Measurements from ENCODE around the gene GRM4.

The GRM4 gene

DNA sequence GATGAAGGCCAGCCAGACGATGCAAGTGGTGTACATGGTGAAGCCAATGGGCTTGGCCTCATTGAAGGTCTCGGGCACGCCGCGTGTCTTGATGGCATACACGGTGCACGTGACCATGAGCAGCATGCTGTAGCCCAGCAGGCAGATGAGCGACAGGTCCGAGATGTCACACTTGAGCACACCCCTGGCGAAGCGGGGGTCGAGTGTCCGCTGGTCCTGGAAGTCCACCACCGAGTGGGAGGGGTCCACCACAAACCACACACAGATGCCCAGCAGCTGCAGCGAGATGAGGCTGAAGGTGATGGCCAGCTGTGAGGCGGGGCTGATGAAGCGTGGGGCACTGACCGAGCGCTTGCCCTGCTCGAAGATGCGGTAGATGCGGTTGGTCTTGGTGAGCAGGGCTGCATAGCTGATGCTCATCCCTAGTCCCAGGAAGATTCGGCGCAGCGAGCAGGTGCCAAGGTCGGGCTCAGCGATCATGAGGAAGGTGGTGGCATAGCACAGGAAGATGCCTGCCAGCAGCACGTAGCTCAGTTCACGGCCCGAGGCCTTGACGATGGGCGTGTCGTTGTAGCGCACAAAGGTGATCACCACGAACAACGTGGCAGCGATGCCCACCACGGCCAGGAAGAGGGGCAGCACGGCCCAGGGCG is 110.1 kb downstream of the GRM4 start:
- H3K4me3 ChIP-seq (ENCODE audit: low read depth, low read length), result no peak overlapping the region
- no peak for DNase-seq (ENCODE audit: low read depth)

DNA sequence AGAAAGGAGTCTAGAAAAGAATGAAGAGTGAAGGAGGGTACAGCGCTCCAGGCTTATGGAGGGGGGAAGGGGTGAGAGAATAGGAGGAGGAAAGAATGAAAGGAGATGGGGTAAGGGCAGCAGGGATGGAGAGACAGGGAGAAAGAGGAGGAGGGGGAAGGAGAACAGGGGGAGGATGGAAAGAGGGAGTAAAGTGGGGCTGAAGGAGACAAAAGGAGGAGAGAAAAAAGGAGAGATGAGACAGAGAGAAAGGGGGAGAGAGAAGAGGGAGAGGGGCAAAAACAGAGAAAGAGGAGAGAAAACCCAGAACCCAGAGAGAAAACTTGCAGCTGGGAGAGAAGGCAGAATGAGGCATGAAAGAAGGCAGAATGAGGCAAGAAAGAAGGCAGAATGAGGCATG is 110.7 kb downstream of the GRM4 start:
- DNase-seq (ENCODE audit: low read depth), result no peak
- H3K4me3 ChIP-seq (ENCODE audit: low read depth, low read length), result no peak overlapping the region

DNA sequence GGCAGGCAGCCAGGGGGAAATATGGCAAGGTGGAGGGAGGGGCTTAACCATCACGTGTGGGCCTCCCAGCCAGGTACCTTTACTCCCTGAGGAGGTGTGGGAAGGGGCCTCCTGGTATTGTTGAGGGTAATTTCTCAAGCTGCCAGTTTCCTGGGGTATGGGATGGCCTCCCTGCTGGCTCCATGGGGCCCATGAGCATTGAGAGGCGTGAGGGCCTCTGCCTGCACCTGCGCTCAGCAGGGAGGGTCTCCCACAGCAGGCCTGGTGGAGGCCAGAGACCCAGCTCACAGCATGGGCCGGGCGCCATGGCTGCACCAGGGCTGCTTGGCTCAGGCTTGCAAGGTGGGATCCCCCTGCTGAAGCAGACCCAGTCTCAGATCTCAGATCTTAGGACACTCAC is 113.0 kb downstream of the GRM4 start:
- no peak overlapping the region for H3K4me3 ChIP-seq (ENCODE audit: low read depth, low read length)
- no peak for DNase-seq (ENCODE audit: low read depth)

DNA sequence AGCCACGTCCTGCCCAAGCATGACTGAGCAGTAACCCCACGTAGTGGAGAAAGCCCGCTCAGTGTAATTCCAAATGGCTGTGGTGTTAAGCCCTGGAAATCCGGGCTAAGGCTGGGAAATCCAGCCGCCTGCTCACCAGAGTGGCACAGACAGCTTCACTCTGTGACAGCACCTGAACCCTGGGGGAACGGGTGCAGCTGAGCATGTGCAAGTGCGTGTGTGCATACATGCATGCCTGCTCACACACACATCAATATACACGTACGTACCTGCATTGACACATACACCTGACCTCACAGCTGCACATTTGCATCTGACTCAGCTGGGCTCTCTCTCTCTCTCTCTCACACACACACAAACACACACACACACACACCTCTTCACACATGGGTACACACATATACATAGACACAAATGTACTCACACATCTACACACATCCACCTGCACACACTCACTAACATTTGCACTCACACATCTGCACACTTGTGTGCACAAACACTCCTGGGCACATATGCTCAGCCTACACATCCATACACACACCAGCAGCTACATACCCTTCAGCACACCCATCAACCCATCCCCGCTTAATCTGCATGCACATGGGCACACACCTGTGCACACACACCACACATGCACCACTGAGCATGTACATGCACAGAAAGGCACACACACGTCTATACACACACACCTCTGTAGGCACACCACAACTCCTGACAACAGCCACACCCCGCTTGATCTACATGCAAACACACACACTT is 114.1 kb downstream of the GRM4 start:
- no peak for DNase-seq (ENCODE audit: low read depth)
- H3K4me3 ChIP-seq (ENCODE audit: low read depth, low read length), result no peak overlapping the region

DNA sequence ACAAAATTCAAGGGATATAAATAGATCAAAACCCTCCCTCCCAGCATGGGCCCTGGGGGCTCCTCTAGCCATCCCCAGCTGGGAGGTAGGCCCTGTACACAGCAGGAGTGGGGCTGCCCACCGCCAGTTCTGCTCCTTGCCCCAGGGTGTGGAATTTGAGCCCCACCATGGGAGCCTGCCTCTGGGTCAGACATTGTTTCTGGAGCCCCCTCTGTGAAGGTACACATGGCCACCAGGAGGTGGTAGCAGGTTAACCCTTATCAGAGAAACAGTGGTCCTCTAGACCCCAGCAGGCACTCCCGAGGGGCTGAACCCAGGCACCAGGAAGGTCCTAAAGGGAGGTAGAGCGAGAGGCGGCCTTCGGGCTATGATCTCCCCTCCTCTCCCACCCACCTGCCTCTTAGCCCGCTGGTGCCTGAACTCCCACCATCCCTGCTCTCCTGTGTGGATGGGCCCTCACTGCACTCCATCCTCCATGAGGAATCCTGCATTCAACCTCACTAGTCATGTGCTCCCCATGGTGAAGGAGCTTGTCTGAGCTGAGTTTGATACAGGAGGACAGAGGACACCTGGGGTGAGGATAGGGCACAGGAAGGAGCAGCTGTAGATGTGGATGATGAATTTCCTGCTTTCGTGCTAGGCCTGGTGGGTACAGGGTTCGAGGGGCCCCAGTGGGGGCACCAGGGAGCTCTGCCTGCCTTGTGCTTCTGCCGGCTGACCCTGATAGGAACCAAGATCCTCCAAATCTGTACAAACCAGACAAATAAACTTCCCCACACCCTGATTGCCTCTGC is 114.9 kb downstream of the GRM4 start:
- H3K4me3 ChIP-seq (ENCODE audit: low read depth, low read length), result no peak overlapping the region
- no peak for DNase-seq (ENCODE audit: low read depth)

DNA sequence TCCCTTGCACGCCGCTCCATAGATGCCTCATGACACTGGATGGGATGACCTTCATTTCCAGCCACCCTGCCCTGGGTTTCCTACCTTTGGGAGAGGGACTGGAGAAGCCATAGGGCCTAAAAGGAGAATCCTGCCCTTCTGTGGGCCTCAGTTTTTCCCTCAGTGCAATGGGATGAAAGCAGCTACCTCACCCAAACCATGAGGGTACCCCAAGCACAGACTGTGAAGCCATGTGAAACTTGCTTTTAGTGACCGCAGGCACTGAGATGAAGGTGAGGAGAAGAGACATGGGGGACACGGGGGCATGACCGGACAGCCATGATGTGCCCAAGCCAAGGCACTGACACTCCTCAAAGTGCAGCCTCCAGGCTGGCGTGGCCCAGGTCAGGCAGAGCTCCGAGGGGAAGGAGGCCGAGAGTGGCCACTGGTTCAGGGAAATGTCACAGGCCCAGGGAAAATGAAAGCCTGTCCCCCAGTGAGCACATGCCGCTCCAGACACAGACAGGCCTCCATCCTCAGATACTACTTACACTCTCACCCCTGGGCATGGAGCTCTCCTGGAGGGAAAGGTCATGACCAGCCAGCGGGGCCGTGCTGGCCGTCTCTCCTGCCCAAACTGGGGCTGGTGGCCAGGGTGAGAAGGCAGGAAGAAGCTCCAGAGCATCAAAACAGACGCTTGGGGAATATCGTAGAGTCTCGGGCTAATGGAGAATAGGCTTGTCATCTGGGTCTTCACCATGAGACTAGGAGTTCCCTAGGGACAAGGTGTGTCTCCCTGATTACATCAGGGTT is 116.2 kb downstream of the GRM4 start:
- DNase-seq (ENCODE audit: low read depth), result no peak
- H3K4me3 ChIP-seq (ENCODE audit: low read depth, low read length), result no peak overlapping the region

DNA sequence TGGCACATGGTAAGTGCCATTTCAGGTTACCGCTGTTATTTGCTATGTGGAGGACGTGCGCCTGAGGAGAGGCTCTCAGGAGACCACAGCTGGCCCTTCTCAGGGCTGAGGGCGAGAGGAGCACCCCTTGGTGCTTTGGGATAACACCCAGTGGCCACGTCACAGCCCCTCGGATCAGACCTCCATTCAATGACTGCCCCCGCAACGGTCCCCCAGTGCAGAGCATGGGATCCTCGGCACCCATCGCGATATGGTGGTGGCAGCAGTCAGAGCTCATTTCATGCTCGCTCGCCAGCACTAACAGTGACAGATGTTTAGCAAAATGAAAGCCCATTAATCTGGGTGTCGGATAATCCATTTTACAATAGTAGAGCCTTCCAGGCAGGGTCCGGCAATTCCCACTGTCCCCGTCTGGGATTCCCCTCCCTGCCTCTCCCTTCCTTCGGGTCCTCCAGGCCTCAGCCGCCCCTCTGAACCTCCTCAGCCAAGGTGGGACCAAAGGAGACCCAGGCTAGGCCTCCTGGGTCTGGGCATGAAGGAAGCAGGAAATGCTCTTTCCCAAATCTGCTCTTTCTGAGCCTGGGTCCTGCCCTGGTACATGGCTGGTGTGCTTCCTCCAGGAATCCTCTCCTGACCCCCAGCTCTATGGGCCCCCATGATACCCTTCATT is 117.1 kb downstream of the GRM4 start:
- DNase-seq (ENCODE audit: low read depth), result no peak
- H3K4me3 ChIP-seq (ENCODE audit: low read depth, low read length), result no peak overlapping the region

DNA sequence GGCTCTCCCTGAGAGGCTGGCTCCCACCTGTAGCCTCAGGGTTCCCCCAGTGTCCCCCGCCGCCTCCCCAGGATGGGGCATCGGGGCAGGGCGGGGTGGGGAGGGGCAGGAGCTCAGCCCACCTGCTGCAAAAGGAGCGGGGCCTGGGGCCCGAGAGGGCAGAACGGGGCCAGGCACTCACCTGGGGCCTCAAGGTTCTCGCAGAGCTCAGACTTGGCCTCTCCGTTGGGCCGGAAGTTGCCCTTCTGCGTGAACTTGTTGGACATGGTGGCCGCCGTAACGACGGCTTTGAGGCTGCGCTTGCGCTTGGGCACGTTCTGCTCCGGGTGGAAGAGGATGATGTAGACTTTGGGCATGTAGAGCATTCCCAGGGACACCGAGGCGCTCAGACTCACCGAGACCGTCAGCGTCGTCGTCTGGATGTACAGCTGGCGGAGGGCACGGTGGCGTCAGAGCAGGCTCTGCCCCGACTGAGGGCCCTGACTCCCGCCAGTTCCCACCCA is 117.9 kb downstream of the GRM4 start:
- no peak overlapping the region for H3K4me3 ChIP-seq (ENCODE audit: low read depth, low read length)
- DNase-seq (ENCODE audit: low read depth), result no peak

DNA sequence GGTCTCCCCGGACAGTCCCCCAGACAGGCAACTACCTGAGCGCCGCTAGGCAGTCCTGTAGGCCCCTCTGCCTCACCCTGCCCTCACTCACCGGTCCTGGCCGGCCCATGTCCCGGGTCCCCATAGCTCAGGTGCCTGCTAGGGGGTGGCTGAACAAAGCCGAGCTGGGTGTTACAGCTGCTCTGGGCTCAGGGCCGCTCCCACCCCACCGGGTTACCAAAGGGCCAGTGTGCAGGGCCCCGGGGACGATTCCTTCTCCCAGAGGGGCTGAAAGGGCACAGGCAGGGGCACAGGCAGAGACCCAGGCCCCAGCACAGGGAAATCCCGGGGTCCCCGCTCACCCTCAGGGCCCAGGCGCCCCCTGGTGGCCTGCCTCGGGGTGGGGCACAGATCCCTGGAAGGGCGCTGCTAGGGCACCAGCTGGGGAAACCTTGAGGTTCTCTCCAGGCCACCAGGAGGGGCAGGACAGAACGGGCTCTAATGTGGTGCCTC is 118.4 kb downstream of the GRM4 start:
- no peak for DNase-seq (ENCODE audit: low read depth)
- no peak overlapping the region for H3K4me3 ChIP-seq (ENCODE audit: low read depth, low read length)

DNA sequence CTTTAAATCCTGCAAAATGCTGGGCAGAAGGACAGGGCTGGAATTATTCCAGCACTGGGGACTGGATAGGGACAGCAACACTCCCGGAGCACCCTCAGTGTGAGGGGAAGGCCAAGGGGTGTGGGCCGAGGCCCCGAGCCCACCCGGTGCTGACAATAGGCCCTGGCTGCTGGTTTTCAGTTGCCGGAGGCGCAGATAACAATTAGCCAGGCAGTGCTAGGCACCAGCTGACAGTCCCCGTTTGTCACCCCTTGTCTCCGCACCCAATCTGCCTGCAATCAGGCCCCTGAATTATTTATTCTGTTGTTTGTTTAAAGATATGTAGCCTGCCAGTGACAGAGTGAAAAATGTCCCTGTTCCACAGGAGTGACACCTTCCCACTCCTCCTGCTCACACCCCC is 120.0 kb downstream of the GRM4 start:
- DNase-seq (ENCODE audit: low read depth), result no peak
- H3K4me3 ChIP-seq (ENCODE audit: low read depth, low read length), result no peak overlapping the region

DNA sequence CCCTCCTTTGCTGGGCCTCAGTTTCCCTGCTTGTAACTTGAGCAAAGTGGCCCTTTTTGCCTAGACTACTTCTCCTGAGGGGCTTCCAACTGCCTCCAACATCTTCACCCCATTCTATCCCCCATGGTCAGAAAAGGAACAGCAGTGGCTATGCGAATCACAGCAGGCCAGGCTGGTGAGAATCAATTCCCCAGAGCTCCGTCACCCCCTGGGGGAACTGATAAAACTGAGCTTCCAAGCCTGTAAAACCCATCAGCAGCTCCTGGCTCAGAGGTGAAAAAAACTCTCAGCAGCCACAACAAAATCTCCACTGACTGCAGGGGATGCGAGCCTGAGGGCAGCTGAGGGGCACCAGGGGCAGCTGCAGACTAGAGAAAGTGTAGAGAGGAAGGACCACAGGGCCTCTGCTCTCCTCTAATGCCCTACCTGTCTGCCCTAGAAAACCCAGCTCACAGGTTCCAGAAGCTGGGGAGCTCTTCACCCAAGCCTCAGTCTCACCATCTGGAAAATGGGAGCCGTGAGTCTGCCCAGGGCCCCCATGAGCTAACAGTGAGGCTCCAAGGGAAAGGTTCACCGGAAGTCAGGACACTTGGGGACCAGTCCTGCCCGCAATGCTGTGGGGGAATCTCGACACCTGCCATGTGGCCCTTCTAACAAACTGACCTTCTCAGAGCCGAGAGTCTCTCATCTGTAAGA is 120.6 kb downstream of the GRM4 start:
- H3K4me3 ChIP-seq (ENCODE audit: low read depth, low read length), result no peak overlapping the region
- DNase-seq (ENCODE audit: low read depth), result no peak

DNA sequence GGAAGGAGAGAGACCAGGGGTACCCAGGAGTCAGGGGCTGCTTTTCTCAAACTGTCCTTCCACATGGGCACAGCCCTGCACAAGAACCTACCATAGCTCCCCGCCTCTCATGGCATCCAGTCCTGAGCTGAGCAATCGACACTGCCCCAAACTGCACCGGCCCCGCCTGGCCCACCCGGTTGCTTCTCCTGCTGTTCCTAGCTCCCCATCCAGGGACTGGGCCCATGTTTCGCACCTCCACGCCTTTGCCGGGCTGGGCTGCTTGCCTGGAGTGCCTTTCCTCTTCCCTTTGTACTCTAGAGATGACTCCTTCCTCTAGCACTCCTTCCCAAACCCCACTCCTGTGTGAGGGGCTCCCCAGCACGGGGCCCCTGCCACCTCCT is 123.0 kb downstream of the GRM4 start:
- H3K4me3 ChIP-seq (ENCODE audit: low read depth, low read length), result no peak overlapping the region
- DNase-seq (ENCODE audit: low read depth), result no peak

DNA sequence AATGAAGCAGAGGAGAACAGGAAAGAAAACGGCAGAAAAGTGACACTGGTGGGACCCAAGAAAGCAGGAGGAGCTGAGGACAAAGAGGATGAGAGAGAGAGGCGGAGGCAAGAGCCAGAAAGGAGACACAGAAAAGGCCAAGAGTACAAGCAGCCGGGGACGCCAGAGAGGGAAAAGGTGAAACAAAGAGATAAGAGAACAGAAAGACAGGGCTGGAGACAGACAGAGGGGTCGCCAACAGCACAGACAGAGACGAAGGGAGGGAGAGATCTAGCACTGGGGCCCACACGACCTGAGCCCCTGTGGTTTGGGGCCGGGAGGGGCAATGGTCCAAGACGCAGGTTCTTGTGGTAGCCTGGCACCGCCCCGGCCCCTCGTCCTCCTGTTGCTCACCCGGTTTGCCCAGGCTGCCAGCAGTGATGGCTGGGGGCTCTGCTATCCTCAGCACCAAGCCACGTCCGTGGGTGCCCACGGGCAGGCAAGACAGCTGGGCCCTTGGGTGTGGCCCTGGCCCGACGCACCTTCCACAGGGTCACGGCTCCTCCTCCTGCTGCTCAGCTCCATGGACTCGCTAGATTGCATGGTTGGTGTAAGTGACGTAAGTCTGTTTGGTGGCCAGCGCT is 123.5 kb downstream of the GRM4 start:
- no peak overlapping the region for H3K4me3 ChIP-seq (ENCODE audit: low read depth, low read length)
- no peak for DNase-seq (ENCODE audit: low read depth)

DNA sequence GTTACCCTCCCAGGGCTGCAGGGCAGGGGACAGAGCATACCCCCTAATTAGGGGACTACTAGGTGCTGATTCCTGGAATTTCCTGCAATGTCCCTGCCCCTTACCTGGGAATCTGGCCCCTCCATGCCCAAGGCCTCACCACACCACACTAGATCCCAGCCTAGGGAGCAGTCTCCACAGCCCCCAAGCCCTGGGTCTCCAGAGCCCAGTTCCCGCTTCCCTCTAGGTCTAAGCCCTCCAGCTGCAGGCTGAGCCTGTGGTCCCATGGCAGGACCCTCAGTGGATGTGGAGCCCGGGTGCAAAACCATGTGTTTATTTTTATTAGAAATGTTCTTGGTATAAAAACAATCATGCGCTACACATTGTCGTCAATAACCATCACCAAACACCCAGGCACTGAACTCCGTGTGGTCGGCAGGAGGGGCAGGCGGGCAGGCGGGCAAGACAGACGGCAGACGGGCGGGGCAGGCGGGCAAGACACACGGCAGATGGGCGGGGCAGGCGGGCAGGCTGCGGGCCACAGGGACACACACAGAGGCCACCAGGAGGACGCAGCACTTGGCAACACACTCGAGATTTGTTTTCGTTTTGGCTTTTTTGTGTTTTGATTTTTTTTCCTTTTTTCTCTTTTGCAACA is 124.2 kb downstream of the GRM4 start:
- no peak for DNase-seq (ENCODE audit: low read depth)
- no peak overlapping the region for H3K4me3 ChIP-seq (ENCODE audit: low read depth, low read length)

DNA sequence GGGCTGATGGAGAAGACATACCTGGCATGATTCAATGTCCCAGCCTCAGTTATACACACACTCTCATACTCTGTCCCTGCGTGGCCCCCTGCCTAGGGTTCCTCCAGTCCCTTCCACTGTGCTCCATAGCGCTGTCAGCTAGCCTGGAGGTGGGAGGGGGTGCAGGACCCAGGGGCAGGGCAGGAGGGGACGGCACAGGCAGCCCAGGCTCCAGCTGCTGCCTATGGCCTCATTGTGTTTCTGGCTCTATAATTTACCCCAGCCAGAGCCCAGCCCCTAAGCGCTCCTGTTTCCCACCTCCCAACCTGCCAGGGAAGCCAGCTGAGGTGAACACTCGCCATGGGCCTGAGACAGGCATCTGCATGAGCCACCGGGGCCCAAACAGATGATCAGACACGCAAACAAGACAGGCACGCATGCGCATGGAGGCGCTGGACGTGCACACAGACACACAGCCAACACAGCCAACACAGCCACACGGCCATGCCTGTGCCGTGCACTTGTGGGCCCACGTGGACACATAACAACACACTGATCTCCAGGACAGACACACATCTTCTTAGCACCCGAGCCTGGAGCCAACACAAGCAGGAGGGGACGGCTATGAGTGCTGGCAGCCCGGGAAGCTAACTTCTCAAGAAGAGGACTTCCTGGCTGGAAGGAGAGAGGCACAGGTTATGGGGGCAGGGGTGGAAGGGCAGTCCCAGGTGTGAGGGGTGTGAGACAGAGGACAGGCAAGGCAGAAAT is 124.9 kb downstream of the GRM4 start:
- H3K4me3 ChIP-seq (ENCODE audit: low read depth, low read length), result no peak overlapping the region
- DNase-seq (ENCODE audit: low read depth), result no peak

DNA sequence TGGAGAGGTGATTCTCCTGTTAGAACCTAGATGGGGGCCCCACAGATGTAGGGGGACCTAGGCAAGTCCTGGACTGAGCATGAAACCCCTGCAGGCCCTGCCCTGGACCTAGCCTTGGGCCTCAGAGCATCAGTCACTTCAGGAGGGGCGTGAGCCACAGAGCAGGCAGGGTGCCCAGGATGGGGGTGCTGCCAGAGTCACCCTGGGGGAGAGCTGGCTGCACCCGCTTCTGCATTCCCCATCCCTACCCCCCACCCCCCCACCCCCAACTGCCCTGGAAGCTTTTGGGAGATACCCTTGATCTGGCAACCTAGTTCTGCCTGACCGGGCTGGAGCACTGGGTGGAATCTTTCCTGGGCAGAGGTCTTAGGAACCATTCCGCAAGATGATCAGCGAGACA is 125.6 kb downstream of the GRM4 start:
- no peak overlapping the region for H3K4me3 ChIP-seq (ENCODE audit: low read depth, low read length)
- no peak for DNase-seq (ENCODE audit: low read depth)
